T-helper 2 cell treated with Interferon-gamma antibody and Interleukin-4, amounts not matched to agents 5 μg/mL and 100 μg/mL, for 36 hours (primary cell): ENCODE data around the gene PLOD1.
"Not testable (repeated sequence)": the region's sequence is repeated elsewhere in the genome, so short reads cannot be mapped to it uniquely, and the experiment has no call there.

Experiments
- DNase-seq: peaks from one replicate; pipeline ENCODE4 v3.0.0; 2021; ENCODE audit warnings: low spot score
- H3K27ac Mint-ChIP-seq: one replicate; pipeline ENCODE4 v1.8.0; 2021; ENCODE audit warnings: mild to moderate bottlenecking, mixed read lengths
- H3K27me3 Mint-ChIP-seq: one replicate; pipeline ENCODE4 v1.8.0; 2021; ENCODE audit warnings: low read depth, mixed read lengths
- H3K36me3 Mint-ChIP-seq: one replicate; pipeline ENCODE4 v1.8.0; 2021; ENCODE audit warnings: low read depth, mixed read lengths
- H3K4me1 Mint-ChIP-seq: one replicate; pipeline ENCODE4 v1.8.0; 2021; ENCODE audit warnings: low read depth, mixed read lengths
- H3K4me3 Mint-ChIP-seq: one replicate; pipeline ENCODE4 v1.8.0; 2022; ENCODE audit warnings: mild to moderate bottlenecking, moderate library complexity, mixed read lengths
- H3K9me3 Mint-ChIP-seq: one replicate; pipeline ENCODE4 v1.8.0; 2021; ENCODE audit warnings: mixed read lengths

Gene PLOD1

DNA sequence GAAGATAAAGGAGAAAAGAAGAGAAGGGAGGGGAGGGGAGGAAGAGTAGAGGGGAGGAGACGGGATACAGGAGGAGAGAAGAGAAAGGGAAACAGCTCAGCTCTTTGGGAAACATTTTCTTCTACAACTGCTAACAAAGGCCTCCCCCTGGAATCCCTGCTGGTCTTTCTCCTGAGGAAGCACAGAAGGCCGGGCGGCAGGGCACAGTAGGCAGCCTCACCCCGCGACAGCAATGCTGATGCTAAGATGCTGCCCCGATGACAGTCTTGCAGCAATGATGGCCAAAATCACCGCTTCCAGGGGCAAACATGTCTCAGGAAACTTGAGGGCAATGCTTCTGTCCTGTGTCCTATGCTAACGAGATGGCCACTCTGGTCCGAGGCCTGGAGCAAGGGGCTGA lies 13.5 kb upstream of the PLOD1 start:
- Mint-ChIP-seq H3K4me3 (no peak overlapping the region), H3K4me1 (peaks cover 25% of the 10 kb centered on the region), H3K9me3 (no peaks in the 10 kb centered on the region), H3K27me3 (no peaks in the 10 kb centered on the region), H3K36me3 (peaks cover 36% of the 10 kb centered on the region), H3K27ac (no peak overlapping the region)
- DNase-seq = no peak

DNA sequence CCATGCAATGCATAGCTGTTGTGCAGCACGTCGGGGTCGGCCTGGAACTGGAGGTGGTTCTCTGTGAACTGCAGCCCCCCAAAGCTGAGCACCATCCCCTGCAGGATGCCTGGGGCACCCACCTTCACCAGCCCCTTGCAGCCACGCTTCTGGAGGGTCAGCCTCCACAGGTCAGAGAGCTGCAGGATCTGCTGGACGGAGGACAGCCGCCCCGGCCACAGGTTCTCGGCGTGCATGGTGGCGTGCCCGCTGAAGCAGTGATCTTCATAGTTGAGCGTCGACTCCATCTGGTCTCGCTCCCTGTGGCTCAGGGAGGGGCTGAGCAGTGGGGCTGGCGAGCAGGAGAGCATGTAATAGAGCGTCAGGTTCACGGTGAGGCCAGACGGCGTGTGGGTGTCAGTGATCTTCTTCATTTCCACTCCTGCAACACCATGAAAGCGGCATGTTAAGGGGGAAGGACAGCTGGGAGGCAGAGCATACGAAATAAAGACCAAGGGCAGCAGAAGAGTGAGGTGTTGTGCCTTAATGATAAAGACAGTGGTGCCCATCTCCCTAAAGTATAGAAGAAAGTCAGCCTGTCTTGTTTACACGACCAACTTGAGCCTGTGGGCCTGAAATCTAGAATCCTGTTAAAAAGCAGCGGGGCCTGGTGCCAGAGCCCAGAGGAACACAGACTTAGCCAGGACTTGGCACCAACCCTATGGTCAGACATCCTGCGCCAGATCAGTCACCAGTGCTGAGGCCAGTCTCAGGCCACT lies 11.3 kb upstream of the PLOD1 start:
- Mint-ChIP-seq H3K4me1 (peaks cover 27% of the 10 kb centered on the region), H3K9me3 (no peaks in the 10 kb centered on the region), H3K27ac (no peak overlapping the region), H3K36me3 (peaks cover 36% of the 10 kb centered on the region), H3K27me3 (no peaks in the 10 kb centered on the region), H3K4me3 (peak overlapping the region; percentile 87)
- DNase-seq = no peak

- Mint-ChIP-seq H3K4me1 (peaks cover 27% of the 10 kb centered on the region), H3K27ac (no peak overlapping the region), H3K27me3 (no peaks in the 10 kb centered on the region), H3K9me3 (no peaks in the 10 kb centered on the region), H3K4me3 (peak overlapping the region; percentile 87), H3K36me3 (peaks cover 36% of the 10 kb centered on the region)
- DNase-seq = no peak
Observed at GRCh38 chr1:11923827-11924113, 10.7 kb upstream of the PLOD1 start.

GRCh38 chr1:11924334-11925195 lies 10.0 kb upstream of the PLOD1 start:
- Mint-ChIP-seq H3K4me3 (peak overlapping the region; percentile 87), H3K27me3 (no peaks in the 10 kb centered on the region), H3K36me3 (peaks cover 36% of the 10 kb centered on the region), H3K9me3 (no peaks in the 10 kb centered on the region), H3K27ac (no peak overlapping the region), H3K4me1 (peaks cover 27% of the 10 kb centered on the region)
- DNase-seq = no peak

GRCh38 chr1:11925196-11925937 lies 9.2 kb upstream of the PLOD1 start:
- Mint-ChIP-seq H3K36me3 (peaks cover 28% of the 10 kb centered on the region), H3K4me1 (peaks cover 29% of the 10 kb centered on the region), H3K4me3 (peak overlapping the region; percentile 87)
- not testable (repeated sequence) for DNase-seq, H3K9me3 Mint-ChIP-seq, H3K27ac Mint-ChIP-seq, H3K27me3 Mint-ChIP-seq

DNA sequence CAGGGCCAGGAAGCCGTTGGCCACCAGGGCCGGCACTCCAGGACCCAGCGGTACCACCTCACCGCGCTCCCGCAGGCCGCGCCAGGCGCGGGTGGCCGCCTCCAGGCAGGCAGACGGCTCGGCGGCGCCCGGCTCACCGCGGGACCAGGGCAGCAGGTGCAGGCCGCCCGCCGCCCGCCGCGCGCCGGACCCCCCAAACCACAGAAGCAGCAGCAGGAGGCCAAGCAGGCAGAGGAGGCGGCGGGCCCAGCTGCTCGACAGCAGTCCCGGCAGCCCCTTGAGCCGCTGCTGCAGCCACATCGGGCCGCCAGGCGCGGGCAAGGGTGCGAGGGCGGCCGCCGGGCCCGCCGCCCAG lies 8.6 kb upstream of the PLOD1 start:
- Mint-ChIP-seq H3K27ac (no peak overlapping the region), H3K9me3 (no peaks in the 10 kb centered on the region), H3K4me1 (peaks cover 26% of the 10 kb centered on the region), H3K27me3 (no peaks in the 10 kb centered on the region), H3K36me3 (peaks cover 24% of the 10 kb centered on the region), H3K4me3 (no peak overlapping the region)
- DNase-seq = no peak

DNA sequence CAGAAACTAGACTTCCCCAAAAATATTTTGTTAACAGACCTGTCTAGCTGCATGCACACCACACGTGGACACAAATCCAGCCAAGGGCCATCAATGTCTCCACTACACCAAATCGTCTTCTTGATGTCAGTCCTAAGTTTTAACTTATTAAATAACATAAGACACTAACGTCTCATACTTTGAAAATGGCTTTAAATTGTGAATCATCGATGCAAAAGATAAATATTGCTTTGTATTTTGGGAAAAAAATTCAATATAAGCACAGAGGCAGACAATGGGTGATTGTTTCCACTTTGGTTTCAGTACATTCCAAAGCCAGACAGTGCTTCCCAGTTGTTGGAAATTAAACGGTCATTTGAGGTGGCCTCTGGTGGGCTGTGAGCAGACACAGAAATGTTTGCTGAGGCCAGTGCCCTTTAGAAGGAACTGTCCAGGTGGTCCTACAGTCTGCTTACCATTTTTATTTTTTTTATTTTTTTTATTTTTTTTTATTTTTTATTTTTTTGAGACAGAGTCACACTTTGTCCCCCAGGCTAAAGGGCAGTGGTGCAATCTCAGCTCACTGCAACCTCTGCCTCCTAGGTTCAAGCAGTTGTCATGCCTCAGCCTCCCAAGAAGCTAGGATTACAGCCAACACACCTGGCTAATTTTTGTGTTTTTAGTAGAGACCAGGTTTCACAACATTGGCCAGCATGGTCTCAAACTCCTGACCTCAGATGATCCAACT lies 6.5 kb upstream of the PLOD1 start:
- Mint-ChIP-seq H3K27ac (no peak overlapping the region), H3K4me1 (peaks cover 26% of the 10 kb centered on the region), H3K27me3 (no peaks in the 10 kb centered on the region), H3K36me3 (peaks cover 18% of the 10 kb centered on the region), H3K4me3 (peak overlapping the region; percentile 38), H3K9me3 (no peaks in the 10 kb centered on the region)
- DNase-seq = no peak

DNA sequence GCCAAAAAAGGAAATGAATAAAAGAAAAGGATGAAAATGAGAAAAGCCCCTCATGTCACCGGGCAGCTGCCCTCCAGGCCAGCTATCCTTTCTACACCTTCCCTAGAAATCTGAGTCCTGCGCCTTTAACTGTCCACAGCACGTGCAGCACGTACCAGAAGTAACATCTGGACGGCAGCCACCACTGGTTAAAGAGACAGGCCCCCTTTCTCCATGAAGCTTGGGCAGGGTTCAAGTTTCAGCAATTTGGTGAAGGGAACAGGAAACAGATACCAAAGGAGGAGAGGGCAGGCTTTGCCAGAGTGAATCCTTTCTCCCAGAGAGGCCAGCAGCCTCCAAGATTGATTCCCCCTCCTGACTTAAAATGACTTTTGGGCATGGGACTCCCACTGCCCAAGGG lies 4.7 kb upstream of the PLOD1 start:
- no peaks in the 10 kb centered on the region for H3K9me3 Mint-ChIP-seq
- DNase-seq = no peak
- peaks cover 4% of the 10 kb centered on the region for H3K36me3 Mint-ChIP-seq
- H3K4me3 Mint-ChIP-seq = no peak overlapping the region
- H3K27ac Mint-ChIP-seq = no peak overlapping the region
- peaks cover 18% of the 10 kb centered on the region for H3K4me1 Mint-ChIP-seq
- no peaks in the 10 kb centered on the region for H3K27me3 Mint-ChIP-seq

DNA sequence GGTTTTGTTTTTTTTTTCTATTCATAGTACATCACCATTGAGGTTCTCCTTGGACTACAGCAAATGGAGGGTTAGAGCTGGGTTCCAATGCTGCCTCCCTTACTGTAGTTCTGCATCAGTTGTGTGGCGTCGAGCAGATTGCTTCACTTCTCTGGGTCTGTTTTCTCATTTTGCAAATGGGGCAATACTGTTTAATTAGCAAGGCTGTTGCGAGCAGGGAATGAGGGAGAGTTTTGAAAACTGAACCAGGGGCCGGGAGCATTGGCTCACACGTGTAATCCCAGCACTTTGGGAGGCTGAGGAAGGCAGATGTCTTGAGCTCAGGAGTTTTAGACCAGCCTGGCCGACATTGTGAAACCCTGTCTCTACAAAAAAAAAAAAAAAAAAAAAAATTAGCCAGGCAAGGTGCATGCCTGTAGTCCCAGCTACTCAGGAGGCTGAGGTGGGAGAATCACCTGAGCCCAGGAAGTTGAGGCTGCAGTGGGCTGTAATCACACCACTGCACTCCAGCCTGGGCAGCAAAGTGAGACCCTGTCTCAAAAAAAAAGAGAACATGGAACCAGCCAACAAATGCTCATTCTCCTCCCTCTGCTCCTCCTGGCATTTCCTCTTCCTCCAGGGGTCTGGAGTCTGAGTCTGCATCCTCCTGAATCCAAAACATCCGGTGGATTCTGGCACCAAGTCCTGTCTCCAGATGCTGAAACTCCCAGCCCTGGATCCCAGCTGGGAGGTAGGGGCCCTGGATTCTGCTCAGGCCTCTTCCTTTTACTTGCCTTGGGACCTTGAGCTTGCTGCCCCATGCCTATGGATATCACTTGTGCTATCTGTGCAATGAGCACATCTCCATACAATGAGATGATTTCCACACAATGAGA lies 3.7 kb upstream of the PLOD1 start:
- Mint-ChIP-seq H3K27me3 (no peaks in the 10 kb centered on the region), H3K36me3 (no peaks in the 10 kb centered on the region), H3K27ac (no peak overlapping the region), H3K9me3 (no peaks in the 10 kb centered on the region), H3K4me3 (no peak overlapping the region), H3K4me1 (peaks cover 14% of the 10 kb centered on the region)
- DNase-seq = no peak

GRCh38 chr1:11931845-11932244 lies 2.7 kb upstream of the PLOD1 start:
- H3K36me3 Mint-ChIP-seq = no peaks in the 10 kb centered on the region

DNA sequence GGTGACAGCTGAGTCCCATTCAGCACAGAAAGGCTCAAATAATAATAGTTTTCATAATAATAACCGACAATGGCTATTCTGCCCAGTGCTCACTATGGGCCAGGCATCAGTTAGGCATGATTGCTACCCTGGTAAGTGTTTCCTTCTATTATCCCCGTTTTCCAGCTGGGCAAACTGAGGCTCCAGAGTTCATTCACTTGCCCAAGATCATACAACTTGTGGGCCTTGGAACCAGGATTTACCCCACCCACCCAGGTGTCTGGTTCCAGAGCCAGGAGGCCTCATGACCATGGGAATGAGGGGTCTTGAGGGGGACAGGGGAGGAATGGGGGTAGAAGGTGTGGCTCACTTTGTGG lies 518 bp downstream of the PLOD1 start:
- H3K27ac Mint-ChIP-seq = no peak overlapping the region

More at GRCh38 chr1:11931845-11932244, 2.7 kb upstream of the PLOD1 start:
- no peak overlapping the region for H3K4me3 Mint-ChIP-seq
- no peaks in the 10 kb centered on the region for H3K9me3 Mint-ChIP-seq
- peaks cover 12% of the 10 kb centered on the region for H3K4me1 Mint-ChIP-seq
- H3K27me3 Mint-ChIP-seq = no peaks in the 10 kb centered on the region
- no peak for DNase-seq
- no peak overlapping the region for H3K27ac Mint-ChIP-seq

DNA sequence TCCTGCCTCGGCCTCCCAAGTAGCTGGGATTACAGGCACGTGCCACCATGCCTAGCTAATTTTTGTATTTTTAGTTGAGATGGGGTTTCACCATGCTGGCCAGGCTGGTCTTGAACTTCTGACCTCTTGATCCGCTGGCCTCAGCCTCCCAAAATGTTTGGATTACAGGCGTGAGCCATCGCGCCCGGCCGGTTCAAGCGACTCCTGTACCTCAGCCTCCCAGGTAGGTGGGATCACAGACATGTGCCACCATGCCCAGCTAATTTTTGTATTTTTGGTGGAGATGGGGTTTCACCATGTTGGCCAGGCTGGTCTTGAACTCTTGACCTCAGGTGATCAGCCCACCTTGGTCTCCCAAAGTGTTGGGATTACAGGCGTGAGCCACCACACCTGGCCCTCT lies 1.2 kb downstream of the PLOD1 start:
- H3K4me1 Mint-ChIP-seq, H3K4me3 Mint-ChIP-seq, H3K36me3 Mint-ChIP-seq, H3K27ac Mint-ChIP-seq, DNase-seq, H3K9me3 Mint-ChIP-seq, H3K27me3 Mint-ChIP-seq: not testable (repeated sequence)

More for the DNA sequence above, 518 bp downstream of the PLOD1 start:
- no peaks in the 10 kb centered on the region for H3K9me3 Mint-ChIP-seq
- H3K27me3 Mint-ChIP-seq = no peaks in the 10 kb centered on the region
- peak overlapping the region; percentile 86 for H3K4me3 Mint-ChIP-seq
- H3K4me1 Mint-ChIP-seq = peaks cover 10% of the 10 kb centered on the region
- H3K36me3 Mint-ChIP-seq = no peaks in the 10 kb centered on the region
- DNase-seq = no peak
